ENCODE measurements around the gene AAK1. TPM values are rescaled to one million over a fixed set of nuclear protein-coding genes. Genes with fewer than 3 reads are reported as not detected.

The AAK1 gene
- total and polyA plus RNA-seq, 2 experiments from 2014 or later, result 39.0 to 52.4 TPM

- TF ChIP-seq EZH2phosphoT487 (IDR thresholded peaks at IDR 0.05; ENCODE audit: unreplicated experiment), result no peak
Measured at GRCh38 chr2:69456950-69457445, 186.5 kb downstream of the AAK1 start (continued).

- Histone ChIP-seq H4K20me1 (replicated peaks; ENCODE audit: insufficient read depth) (no peaks in the 10 kb centered on the region), H3K9me2 (ENCODE audit: insufficient read depth) (no peaks in the 10 kb centered on the region; the same call in 1 of the 2 replicates), H3K27ac (ENCODE audit: low read depth) (no peak overlapping the region), H2AFZ (no peak overlapping the region), H3K79me2 (replicated peaks; ENCODE audit: insufficient read depth) (no peaks in the 10 kb centered on the region), H3K36me3 (ENCODE audit: insufficient read depth) (no peaks in the 10 kb centered on the region), H3K4me1 (ENCODE audit: insufficient read depth) (peaks cover 22% of the 10 kb centered on the region), H3K4me2 (no peak overlapping the region), H3K27me3 (ENCODE audit: insufficient read depth) (no peaks in the 10 kb centered on the region), H3K4me3 (no peak overlapping the region), H3F3A (replicated peaks; ENCODE audit: low read depth) (no peaks in the 10 kb centered on the region)
- H3K27ac Mint-ChIP-seq, result no peak overlapping the region
- no peaks in the 10 kb centered on the region for H3K9me3 Mint-ChIP-seq
- peaks cover 21% of the 10 kb centered on the region for H3K4me1 Mint-ChIP-seq
- H3K4me3 Mint-ChIP-seq, result no peak overlapping the region
- ATAC-seq (no peak), DNase-seq (ENCODE audit: low spot score) (no peak)
- no peaks in the 10 kb centered on the region for H3K36me3 Mint-ChIP-seq (ENCODE audit: low read depth)
- peaks cover 3% of the 10 kb centered on the region for H3K27me3 Mint-ChIP-seq (ENCODE audit: insufficient read depth, low read depth, poor library complexity)
- no peak for TF ChIP-seq CTCF (conservative IDR thresholded peaks at IDR 0.05; ENCODE audit: low read depth in 2 of 2)
- TF ChIP-seq POLR2AphosphoS5 (IDR thresholded peaks at IDR 0.05; ENCODE audit: low read depth), result no peak
- TF ChIP-seq ZNF462 (CRISPR knock-in tag; IDR thresholded peaks at IDR 0.05), result no peak
- TF ChIP-seq STAT1 (IDR thresholded peaks at IDR 0.05; ENCODE audit: unreplicated experiment), result no peak
- TF ChIP-seq ZNF114 (CRISPR knock-in tag; IDR thresholded peaks at IDR 0.05), result no peak
- no peak for TF ChIP-seq JUNB (IDR thresholded peaks at IDR 0.05; ENCODE audit: unreplicated experiment)
- TF ChIP-seq ZNF331 (CRISPR knock-in tag; IDR thresholded peaks at IDR 0.05; ENCODE audit: low read depth), result no peak
- no peak for TF ChIP-seq NANOG (IDR thresholded peaks at IDR 0.05; ENCODE audit: borderline replicate concordance)
- TF ChIP-seq EZH2phosphoT487 (IDR thresholded peaks at IDR 0.05; ENCODE audit: unreplicated experiment), result no peak
- no peak for TF ChIP-seq ETS1 (IDR thresholded peaks at IDR 0.05)
- TF ChIP-seq EZH2 (IDR thresholded peaks at IDR 0.05; ENCODE audit: low read depth, unreplicated experiment), result no peak
Measured at GRCh38 chr2:69456154-69456553, 187.4 kb downstream of the AAK1 start.

All from GM23338 (cell line).